Ramos (cell line): ENCODE results near the gene IL25.
"Not testable (repeated sequence)": the region's sequence is repeated elsewhere in the genome, so short reads cannot be mapped to it uniquely, and the experiment has no call there.

ENCODE experiments used
- in situ Hi-C: fragments of 300-500 bp; cut with MboI; formaldehyde crosslinking; loops from one replicate; pipeline ENCODE4 v1.14.3; 2022; ENCODE audit warnings: low sequenced_read_pairs; ENCODE audit not compliant: unreplicated experiment

IL25 gene

GRCh38 chr14:23385642-23386265 is 13.1 kb downstream of the IL25 start:
- in situ Hi-C loops: loop anchor here (25.0 kb wide), 1 partner anchor 698 kb away; no protein-coding TSS in a partner anchor

- in situ Hi-C loops: loop anchor here (25.0 kb wide), 1 partner anchor 699 kb away; no protein-coding TSS in a partner anchor
These were observed 13.7 kb downstream of the IL25 start for GRCh38 chr14:23386266-23386657.

GRCh38 chr14:23386999-23387398 is 14.4 kb downstream of the IL25 start:
- in situ Hi-C loops: loop anchor here (25.0 kb wide), 1 partner anchor 700 kb away; no protein-coding TSS in a partner anchor

GRCh38 chr14:23387916-23388882 is 15.6 kb downstream of the IL25 start:
- in situ Hi-C loops: loop anchor here (25.0 kb wide), 1 partner anchor 701 kb away; no protein-coding TSS in a partner anchor

DNA sequence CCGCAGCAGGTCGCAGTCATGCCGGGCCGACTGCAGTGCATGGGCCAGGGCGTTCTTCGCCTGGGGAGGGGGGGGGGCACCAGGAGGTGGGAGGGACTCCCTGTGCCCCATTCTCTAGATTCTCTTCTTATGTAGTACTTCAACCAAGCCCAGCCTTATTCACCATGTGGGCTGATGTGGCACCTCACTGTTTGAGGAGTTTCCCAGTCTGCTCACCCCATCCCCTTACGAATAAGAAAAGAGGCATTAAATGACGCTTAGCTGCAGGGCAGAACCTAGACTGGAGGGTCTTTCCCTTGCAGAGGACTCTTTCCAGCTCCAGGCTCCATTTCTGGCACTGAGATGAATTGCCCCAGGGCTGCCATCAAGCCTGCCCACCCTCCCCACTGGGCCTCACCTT is 16.4 kb downstream of the IL25 start:
- in situ Hi-C loops: loop anchor here (25.0 kb wide), 1 partner anchor 702 kb away; no protein-coding TSS in a partner anchor

GRCh38 chr14:23389396-23389795 is 16.8 kb downstream of the IL25 start:
- in situ Hi-C loops: loop anchor here (25.0 kb wide), 1 partner anchor 702 kb away; no protein-coding TSS in a partner anchor

- in situ Hi-C loops: loop anchor here (25.0 kb wide), 1 partner anchor 703 kb away; no protein-coding TSS in a partner anchor
These were observed 17.3 kb downstream of the IL25 start for GRCh38 chr14:23389871-23390270.

DNA sequence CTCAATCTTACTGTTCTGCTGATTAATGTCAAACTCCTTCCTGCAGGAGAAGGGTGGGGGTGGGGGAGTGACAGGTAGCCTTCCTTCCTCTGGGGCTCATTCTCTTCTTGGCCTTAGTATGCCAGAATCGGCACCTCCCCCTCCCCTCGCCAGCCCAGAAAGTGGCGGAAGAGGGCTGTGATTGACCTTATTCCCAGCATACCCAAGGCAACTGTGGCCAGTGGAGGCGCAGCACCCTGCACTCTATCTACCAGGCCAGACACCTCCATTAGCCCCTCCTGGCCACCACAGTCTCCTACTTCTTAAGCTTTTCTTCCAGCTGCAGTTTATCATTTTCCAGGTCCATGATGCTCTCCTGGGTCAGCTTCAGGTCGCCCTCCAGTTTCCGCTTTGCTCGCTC is 20.0 kb downstream of the IL25 start:
- in situ Hi-C loops: loop anchor here (25.0 kb wide), 1 partner anchor 705 kb away; no protein-coding TSS in a partner anchor

DNA sequence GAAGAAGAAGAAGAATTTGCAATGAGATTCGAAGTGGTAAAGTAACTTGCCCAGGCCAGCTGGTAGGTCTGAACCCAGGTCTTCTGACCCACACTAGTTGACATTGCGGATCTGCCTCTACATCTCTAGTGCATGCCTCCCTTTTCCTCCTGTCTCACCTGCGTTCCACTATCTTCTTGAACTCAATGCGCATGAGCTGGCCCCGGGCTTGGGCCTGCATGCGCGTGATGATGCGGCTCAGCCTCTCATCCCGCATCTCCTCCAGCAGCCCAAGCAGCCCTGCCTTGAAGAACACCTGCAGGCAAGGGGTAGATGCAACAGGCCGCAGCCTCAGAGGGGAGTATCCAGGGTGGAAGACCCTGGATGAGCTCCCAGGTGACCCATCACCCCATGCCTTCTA is 23.5 kb downstream of the IL25 start:
- in situ Hi-C loops: loop anchor here (25.0 kb wide), 1 partner anchor 709 kb away; no protein-coding TSS in a partner anchor

- in situ Hi-C loops: loop anchor here (25.0 kb wide), 1 partner anchor 710 kb away; no protein-coding TSS in a partner anchor
These were observed 24.3 kb downstream of the IL25 start for GRCh38 chr14:23396781-23397407.

- in situ Hi-C loops: loop anchor here (25.0 kb wide), 1 partner anchor 711 kb away; no protein-coding TSS in a partner anchor
These were observed 25.7 kb downstream of the IL25 start for GRCh38 chr14:23398348-23398747.

- in situ Hi-C loops: loop anchor here (25.0 kb wide), 1 partner anchor 712 kb away; no protein-coding TSS in a partner anchor
These were observed 26.5 kb downstream of the IL25 start for GRCh38 chr14:23399136-23399535.

- in situ Hi-C loops: loop anchor here (25.0 kb wide), 1 partner anchor 712 kb away; no protein-coding TSS in a partner anchor
These were observed 27.0 kb downstream of the IL25 start for GRCh38 chr14:23399591-23399990.

GRCh38 chr14:23400496-23401149 is 28.0 kb downstream of the IL25 start:
- in situ Hi-C loops: not testable (repeated sequence)

DNA sequence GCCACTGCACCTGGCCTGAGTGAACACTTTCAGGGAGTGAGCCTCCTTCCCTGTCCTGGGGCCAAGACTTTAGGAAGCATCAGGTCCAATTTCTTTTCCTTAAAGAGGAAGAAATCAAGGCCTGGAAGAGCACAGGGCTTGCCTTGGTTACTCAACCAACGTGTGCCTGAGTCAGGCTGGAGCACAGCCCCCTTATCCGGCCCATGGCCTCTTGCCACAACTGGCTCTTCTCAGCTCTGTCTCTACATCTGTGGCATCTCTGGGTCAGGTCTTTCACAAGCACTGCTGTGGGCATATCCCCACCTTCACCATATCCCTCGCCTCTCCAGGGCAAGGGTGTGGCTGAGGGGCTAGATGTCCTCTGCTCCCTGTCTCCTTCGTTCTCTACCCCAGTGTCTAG is 28.7 kb downstream of the IL25 start:
- in situ Hi-C loops: no loop called here

DNA sequence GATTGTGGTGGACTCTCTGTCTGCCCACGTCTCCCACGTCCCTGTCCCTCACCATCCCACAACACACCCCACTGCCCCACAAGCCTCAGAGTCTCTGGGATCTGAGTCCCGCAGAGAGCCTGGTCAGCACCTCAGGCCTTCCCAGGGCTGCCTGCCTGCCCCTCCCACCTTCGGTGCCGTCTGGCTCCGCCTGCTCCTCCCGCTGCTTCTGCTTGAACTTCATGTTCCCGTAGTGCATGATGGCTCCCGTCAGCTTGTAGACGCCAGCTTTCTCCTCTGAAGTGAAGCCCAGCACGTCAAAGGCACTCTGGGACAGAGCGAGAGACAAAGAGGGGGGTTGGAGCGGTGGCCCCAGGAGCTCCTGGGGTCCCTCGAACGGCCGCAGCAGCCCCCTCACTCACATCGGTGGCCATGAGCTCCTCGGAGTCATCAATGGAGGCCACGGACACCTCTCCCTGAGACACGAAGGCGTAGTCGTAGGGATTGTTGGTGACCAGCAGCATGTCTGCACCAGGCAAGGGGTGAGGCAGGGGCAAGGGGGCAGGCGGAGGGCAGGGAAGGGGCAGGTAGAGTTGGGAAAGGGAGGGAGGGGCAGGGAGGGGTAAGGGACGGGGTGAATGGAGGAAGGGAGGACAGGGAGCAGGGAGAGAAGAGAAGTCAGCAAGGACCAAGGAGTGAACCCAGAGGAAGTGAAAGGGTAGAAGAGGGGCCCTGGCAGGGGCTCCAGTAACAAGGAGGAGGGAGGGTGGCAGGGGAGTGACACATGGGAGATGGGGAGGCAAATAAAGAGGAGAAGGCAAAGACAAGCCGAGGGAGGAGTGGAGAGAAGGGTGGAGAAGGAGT is 29.9 kb downstream of the IL25 start:
- in situ Hi-C loops: no loop called here

GRCh38 chr14:23403139-23403438 is 30.5 kb downstream of the IL25 start:
- in situ Hi-C loops: no loop called here

- in situ Hi-C loops: no loop called here
These were observed 31.3 kb downstream of the IL25 start for GRCh38 chr14:23403908-23404307.
